Liver (tissue), 3 donors: ENCODE results near the gene FOXB1.

Experiments used
- CTCF ChIP-seq: fragments of 150-350 bp; IDR thresholded peaks from 2 replicates; pipeline ENCODE4 v1.5.1; 2017; ENCODE audit warnings: improper control_type of control experiment, low read depth, low read length; ENCODE audit not compliant: missing input control
- JUND ChIP-seq, 2 donors: IDR thresholded peaks; 2 replicates each; pipeline ENCODE4 v1.6.1; 2016; ENCODE audit warnings: antibody characterized with exemption in 2 of 2
- RAD21 ChIP-seq, 2 donors: IDR thresholded peaks; 2 replicates each; pipeline ENCODE4 v1.6.1; 2016; ENCODE audit warnings: antibody characterized with exemption in 2 of 2, mild to moderate bottlenecking in 2 of 2
- SP1 ChIP-seq: IDR thresholded peaks from 2 replicates; pipeline ENCODE4 v1.6.1; 2018; ENCODE audit warnings: antibody characterized with exemption, mild to moderate bottlenecking
- TF ChIP-seq, protein P1 (sequence below): IDR thresholded peaks from 2 replicates; pipeline ENCODE4 v1.6.1; 2016; ENCODE audit warnings: antibody characterized with exemption, mild to moderate bottlenecking
- TF ChIP-seq, protein P2 (sequence below): IDR thresholded peaks from 2 replicates; pipeline ENCODE4 v1.6.1; 2016; ENCODE audit warnings: antibody characterized with exemption
- donor health status: healthy.
- donor health status: healthy.

DNA sequence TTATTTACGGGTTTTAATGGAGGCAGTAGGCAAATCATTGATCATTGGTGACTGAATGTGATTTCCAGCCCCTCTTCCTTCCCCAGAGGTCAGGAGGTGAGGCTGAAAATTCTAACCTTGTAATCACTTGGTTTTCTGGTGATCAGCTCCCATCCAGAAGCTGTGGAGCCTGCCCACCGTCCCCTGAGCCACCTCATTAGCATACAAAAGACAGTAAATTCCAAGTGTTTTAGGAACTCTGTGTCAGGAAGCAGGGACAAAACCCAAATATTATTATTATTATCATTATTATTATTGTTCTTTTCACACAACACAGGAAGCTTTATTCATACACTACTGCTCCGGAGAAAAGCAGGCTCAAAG, 18.2 kb downstream of the FOXB1 start:
- no peak for TF ChIP-seq CTCF
- TF ChIP-seq JUND (IDR thresholded peaks at IDR 0.05) = no peak
- TF ChIP-seq, protein P1, sequence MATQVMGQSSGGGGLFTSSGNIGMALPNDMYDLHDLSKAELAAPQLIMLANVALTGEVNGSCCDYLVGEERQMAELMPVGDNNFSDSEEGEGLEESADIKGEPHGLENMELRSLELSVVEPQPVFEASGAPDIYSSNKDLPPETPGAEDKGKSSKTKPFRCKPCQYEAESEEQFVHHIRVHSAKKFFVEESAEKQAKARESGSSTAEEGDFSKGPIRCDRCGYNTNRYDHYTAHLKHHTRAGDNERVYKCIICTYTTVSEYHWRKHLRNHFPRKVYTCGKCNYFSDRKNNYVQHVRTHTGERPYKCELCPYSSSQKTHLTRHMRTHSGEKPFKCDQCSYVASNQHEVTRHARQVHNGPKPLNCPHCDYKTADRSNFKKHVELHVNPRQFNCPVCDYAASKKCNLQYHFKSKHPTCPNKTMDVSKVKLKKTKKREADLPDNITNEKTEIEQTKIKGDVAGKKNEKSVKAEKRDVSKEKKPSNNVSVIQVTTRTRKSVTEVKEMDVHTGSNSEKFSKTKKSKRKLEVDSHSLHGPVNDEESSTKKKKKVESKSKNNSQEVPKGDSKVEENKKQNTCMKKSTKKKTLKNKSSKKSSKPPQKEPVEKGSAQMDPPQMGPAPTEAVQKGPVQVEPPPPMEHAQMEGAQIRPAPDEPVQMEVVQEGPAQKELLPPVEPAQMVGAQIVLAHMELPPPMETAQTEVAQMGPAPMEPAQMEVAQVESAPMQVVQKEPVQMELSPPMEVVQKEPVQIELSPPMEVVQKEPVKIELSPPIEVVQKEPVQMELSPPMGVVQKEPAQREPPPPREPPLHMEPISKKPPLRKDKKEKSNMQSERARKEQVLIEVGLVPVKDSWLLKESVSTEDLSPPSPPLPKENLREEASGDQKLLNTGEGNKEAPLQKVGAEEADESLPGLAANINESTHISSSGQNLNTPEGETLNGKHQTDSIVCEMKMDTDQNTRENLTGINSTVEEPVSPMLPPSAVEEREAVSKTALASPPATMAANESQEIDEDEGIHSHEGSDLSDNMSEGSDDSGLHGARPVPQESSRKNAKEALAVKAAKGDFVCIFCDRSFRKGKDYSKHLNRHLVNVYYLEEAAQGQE = no peak
- no peak for TF ChIP-seq RAD21 (IDR thresholded peaks at IDR 0.05)
- TF ChIP-seq, protein P2, sequence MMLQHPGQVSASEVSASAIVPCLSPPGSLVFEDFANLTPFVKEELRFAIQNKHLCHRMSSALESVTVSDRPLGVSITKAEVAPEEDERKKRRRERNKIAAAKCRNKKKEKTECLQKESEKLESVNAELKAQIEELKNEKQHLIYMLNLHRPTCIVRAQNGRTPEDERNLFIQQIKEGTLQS = no peak
- TF ChIP-seq SP1 = no peak
